VCaP (cell line): ENCODE results near the gene ATXN1.

Experiments
- H3K27ac ChIP-seq: fragments of 450-650 bp; 2 replicates; pipeline ENCODE4 v1.5.1; 2017
- CTCF ChIP-seq: fragments of 450-650 bp; conservative IDR thresholded peaks from 2 replicates; pipeline ENCODE4 v1.5.1; 2017; ENCODE audit warnings: mild to moderate bottlenecking, moderate library complexity

The ATXN1 gene

GRCh38 chr6:16346831-16347230, 414.4 kb downstream of the ATXN1 start:
- H3K27ac ChIP-seq = no peak overlapping the region
- no peak for TF ChIP-seq CTCF

GRCh38 chr6:16345449-16346330, 415.6 kb downstream of the ATXN1 start:
- no peak overlapping the region for H3K27ac ChIP-seq
- TF ChIP-seq CTCF = no peak

- H3K27ac ChIP-seq = no peak overlapping the region
- no peak for TF ChIP-seq CTCF
Measured at GRCh38 chr6:16344756-16345155, 416.5 kb downstream of the ATXN1 start.

GRCh38 chr6:16343593-16343992, 417.7 kb downstream of the ATXN1 start:
- H3K27ac ChIP-seq = no peak overlapping the region
- no peak for TF ChIP-seq CTCF

- H3K27ac ChIP-seq = no peak overlapping the region
- TF ChIP-seq CTCF = no peak
Measured at GRCh38 chr6:16339265-16339587, 422.0 kb downstream of the ATXN1 start.

GRCh38 chr6:16338577-16339264, 422.5 kb downstream of the ATXN1 start:
- TF ChIP-seq CTCF = no peak

GRCh38 chr6:16337295-16337975, 423.8 kb downstream of the ATXN1 start:
- TF ChIP-seq CTCF = no peak
- no peak overlapping the region for H3K27ac ChIP-seq

More at GRCh38 chr6:16338577-16339264, 422.5 kb downstream of the ATXN1 start:
- H3K27ac ChIP-seq = no peak overlapping the region
